GM21381 (cell line): ENCODE measurements around the gene ZSWIM1.
"Not testable (repeated sequence)": the region's sequence is repeated elsewhere in the genome, so short reads cannot be mapped to it uniquely, and the experiment has no call there.

Experiments
- ATAC-seq: cut with Tn5 transposase; IDR thresholded peaks from one replicate; pipeline ENCODE4 v1.9.1; 2021; ENCODE audit warnings: mild to moderate bottlenecking, moderate library complexity; ENCODE audit not compliant: unreplicated experiment

ZSWIM1 gene

GRCh38 chr20:45887346-45887715 lies 6.3 kb downstream of the ZSWIM1 start, which contains the start of gene SPATA25:
Gene SPATA25 (minus strand): TSS chr20:45887622. CDS start chr20:45887590, 32 bp downstream.
- no peak for ATAC-seq

- no peak for ATAC-seq
Observed at GRCh38 chr20:45888681-45889080, 7.7 kb downstream of the ZSWIM1 start.

- ATAC-seq = peak; percentile 34
Observed at GRCh38 chr20:45890077-45890984, 9.3 kb downstream of the ZSWIM1 start.

- ATAC-seq = peak; percentile 75
Observed at GRCh38 chr20:45890985-45891983, 10.3 kb downstream of the ZSWIM1 start, which contains the start of the genes CTSA and NEURL2. Gene CTSA (plus strand): TSS chr20:45891335. CDS start chr20:45891569, 234 bp downstream. Gene NEURL2 (minus strand): TSS chr20:45891208. CDS start chr20:45890991, 217 bp downstream.

- no peak for ATAC-seq
Observed at GRCh38 chr20:45892049-45892825, 11.2 kb downstream of the ZSWIM1 start.

- no peak for ATAC-seq
Observed at GRCh38 chr20:45892828-45893500, 11.9 kb downstream of the ZSWIM1 start.

- no peak for ATAC-seq
Observed at GRCh38 chr20:45893831-45894230, 12.8 kb downstream of the ZSWIM1 start.

GRCh38 chr20:45894797-45895196 lies 13.8 kb downstream of the ZSWIM1 start:
- no peak for ATAC-seq

GRCh38 chr20:45896641-45897161 lies 15.7 kb downstream of the ZSWIM1 start:
- ATAC-seq = no peak

- no peak for ATAC-seq
Observed at GRCh38 chr20:45897289-45897688, 16.3 kb downstream of the ZSWIM1 start.

- ATAC-seq = no peak
Observed at GRCh38 chr20:45897692-45898091, 16.7 kb downstream of the ZSWIM1 start.

GRCh38 chr20:45898285-45898684 lies 17.3 kb downstream of the ZSWIM1 start:
- ATAC-seq = no peak

- ATAC-seq = no peak
Observed at GRCh38 chr20:45899046-45899835, 18.2 kb downstream of the ZSWIM1 start.

GRCh38 chr20:45901332-45901731 lies 20.3 kb downstream of the ZSWIM1 start:
- not testable (repeated sequence) for ATAC-seq

- ATAC-seq = no peak
Observed at GRCh38 chr20:45902199-45902701, 21.2 kb downstream of the ZSWIM1 start.

- no peak for ATAC-seq
Observed at GRCh38 chr20:45904583-45905504, 23.8 kb downstream of the ZSWIM1 start.

- no peak for ATAC-seq
Observed at GRCh38 chr20:45905505-45906079, 24.6 kb downstream of the ZSWIM1 start.
